ENCODE data around the gene CELF2. TPM values are rescaled to one million over a fixed set of nuclear protein-coding genes. Genes with fewer than 3 reads are reported as not detected.

Gene CELF2
- total RNA-seq, 1 donor, result 21.9 TPM

GRCh38 chr10:11076221-11076620 is 58.5 kb downstream of the CELF2 start:
- TF ChIP-seq CTCF (IDR thresholded peaks at IDR 0.05; ENCODE audit: insufficient read depth, low read length), result no peak
- DNase-seq (ENCODE audit: low read depth), result no peak
- no peak overlapping the region for H3K4me3 ChIP-seq (ENCODE audit: low read depth, low read length)

GRCh38 chr10:11080564-11080984 is 62.9 kb downstream of the CELF2 start:
- no peak for DNase-seq (ENCODE audit: low read depth)
- no peak for TF ChIP-seq CTCF (IDR thresholded peaks at IDR 0.05; ENCODE audit: insufficient read depth, low read length)
- no peak overlapping the region for H3K4me3 ChIP-seq (ENCODE audit: low read depth, low read length)

GRCh38 chr10:11081408-11081807 is 63.7 kb downstream of the CELF2 start:
- H3K4me3 ChIP-seq (ENCODE audit: low read depth, low read length), result no peak overlapping the region
- no peak for TF ChIP-seq CTCF (IDR thresholded peaks at IDR 0.05; ENCODE audit: insufficient read depth, low read length)
- peak; percentile 47 for DNase-seq (ENCODE audit: low read depth)

GRCh38 chr10:11082526-11082925 is 64.9 kb downstream of the CELF2 start:
- no peak overlapping the region for H3K4me3 ChIP-seq (ENCODE audit: low read depth, low read length)
- peak; percentile 67 for DNase-seq (ENCODE audit: low read depth)
- TF ChIP-seq CTCF (IDR thresholded peaks at IDR 0.05; ENCODE audit: insufficient read depth, low read length), result no peak

GRCh38 chr10:11083051-11083450 is 65.4 kb downstream of the CELF2 start:
- TF ChIP-seq CTCF (IDR thresholded peaks at IDR 0.05; ENCODE audit: insufficient read depth, low read length), result no peak
- no peak overlapping the region for H3K4me3 ChIP-seq (ENCODE audit: low read depth, low read length)
- no peak for DNase-seq (ENCODE audit: low read depth)

GRCh38 chr10:11085545-11085944 is 67.9 kb downstream of the CELF2 start:
- no peak for DNase-seq (ENCODE audit: low read depth)
- no peak for TF ChIP-seq CTCF (IDR thresholded peaks at IDR 0.05; ENCODE audit: insufficient read depth, low read length)
- H3K4me3 ChIP-seq (ENCODE audit: low read depth, low read length), result no peak overlapping the region

- no peak for TF ChIP-seq CTCF (IDR thresholded peaks at IDR 0.05; ENCODE audit: insufficient read depth, low read length)
- peak; percentile 31 for DNase-seq (ENCODE audit: low read depth)
- H3K4me3 ChIP-seq (ENCODE audit: low read depth, low read length), result no peak overlapping the region
Measured at GRCh38 chr10:11086177-11086840, 68.6 kb downstream of the CELF2 start.

Data from fibroblast of the aortic adventitia (primary cell).